PC-9 (cell line): ENCODE results near the gene SLC6A9. TPM values are rescaled to one million over a fixed set of nuclear protein-coding genes. Genes with fewer than 3 reads are reported as not detected.
A peak's percentile ranks its signal among the peaks of the same experiment; 100 is the strongest.

Experiments used
- BruUV-seq: library from RNA; stranded (reverse); fragments of 400-500 nt; replicated peaks from 2 replicates; lab custom pipeline; 2021; lab: Mats Ljungman, UMichigan
- CTCF ChIA-PET: fragments of 300-600 bp; sonication (Branson Sonifier 250); formaldehyde crosslinking; loops from one replicate; lab custom pipeline; 2022; ENCODE audit warnings: antibody characterized with exemption; lab: Charles Lee
- POLR2A ChIA-PET: fragments of 300-600 bp; sonication (Branson Sonifier 250); formaldehyde crosslinking; loops from one replicate; lab custom pipeline; 2022; ENCODE audit warnings: antibody characterized with exemption; ENCODE audit not compliant: unreplicated experiment; lab: Charles Lee
- DNase-seq, 2 experiments: peaks; one replicate each; pipeline versions ENCODE4 v3.0.0 to v3.0.0-alpha.2; 2015 to 2022; ENCODE audit warnings: mixed read lengths in 1 of 2
- H2AFZ ChIP-seq: fragments of 200-600 bp; sonication (generic); 2 replicates; pipeline ENCODE4 v1.8.1; 2017; ENCODE audit warnings: antibody characterized with exemption
- H3F3A ChIP-seq: fragments of 200-600 bp; sonication (generic); 2 replicates; pipeline ENCODE4 v1.8.1; 2017; ENCODE audit warnings: antibody characterized with exemption, mild to moderate bottlenecking, low read depth; ENCODE audit not compliant: insufficient read depth
- H3K27ac ChIP-seq: fragments of 200-600 bp; sonication (generic); 2 replicates; pipeline ENCODE4 v1.6.1; 2016; ENCODE audit warnings: mixed run types
- H3K27me3 ChIP-seq: fragments of 200-600 bp; sonication (generic); 2 replicates; pipeline ENCODE4 v1.6.1; 2016; ENCODE audit warnings: low read depth, mixed run types; ENCODE audit not compliant: insufficient read depth
- H3K36me3 ChIP-seq: fragments of 200-600 bp; sonication (generic); 2 replicates; pipeline ENCODE4 v1.6.1; 2016; ENCODE audit warnings: low read depth, mixed run types
- H3K4me1 ChIP-seq: fragments of 200-600 bp; sonication (generic); replicated peaks from 2 replicates; pipeline ENCODE4 v1.6.1; 2016; ENCODE audit warnings: mixed run types; ENCODE audit not compliant: insufficient read depth
- H3K4me2 ChIP-seq: fragments of 200-600 bp; sonication (generic); 2 replicates; pipeline ENCODE4 v1.6.1; 2017; ENCODE audit warnings: mixed run types
- H3K4me3 ChIP-seq: fragments of 200-600 bp; sonication (generic); 2 replicates; pipeline ENCODE4 v1.6.1; 2016; ENCODE audit warnings: mixed run types
- H3K79me2 ChIP-seq: fragments of 200-600 bp; sonication (generic); 2 replicates; pipeline ENCODE4 v1.6.1; 2017; ENCODE audit warnings: low read depth, mixed run types
- H3K9me2 ChIP-seq: fragments of 200-600 bp; sonication (generic); 2 replicates; pipeline ENCODE4 v1.8.1; 2017; ENCODE audit warnings: mild to moderate bottlenecking; ENCODE audit not compliant: insufficient read depth
- H3K9me3 ChIP-seq: fragments of 200-600 bp; sonication (generic); 2 replicates; pipeline ENCODE4 v1.8.1; 2016; ENCODE audit warnings: low read depth; ENCODE audit not compliant: insufficient read depth
- H4K20me1 ChIP-seq: fragments of 200-600 bp; sonication (generic); 2 replicates; pipeline ENCODE4 v1.8.1; 2017; ENCODE audit not compliant: insufficient read depth
- EZH2 ChIP-seq: fragments of 200-600 bp; sonication (generic); IDR thresholded peaks from 2 replicates; pipeline ENCODE4 v1.8.0; 2017; ENCODE audit warnings: antibody characterized with exemption, low read depth
- intact Hi-C: fragments of 100-400 bp; cut with micrococcal nuclease; formaldehyde crosslinking; loops from one replicate; pipeline ENCODE4 v1.10.0; 2022; ENCODE audit not compliant: unreplicated experiment
- total RNA-seq: library from RNA; stranded (reverse); gene quantifications from 2 replicates; pipeline ENCODE4 v1.2.3, GENCODE V29; 2021
- TF ChIP-seq, protein P1 (sequence below): fragments of 200-600 bp; sonication (generic); conservative IDR thresholded peaks from 2 replicates; pipeline ENCODE4 v1.6.1; 2017; ENCODE audit warnings: mixed run types, antibody characterized with exemption, mild to moderate bottlenecking, moderate library complexity

The SLC6A9 gene
- total RNA-seq, 1 experiment from 2014 or later: 70.1 TPM

- Histone ChIP-seq H3K27me3 (no peaks in the 10 kb centered on the region), H3K27ac (peak overlapping the region; percentile 20; the same call in 1 of the 2 replicates), H3K4me1 (peaks cover 27% of the 10 kb centered on the region), H3K4me3 (no peak overlapping the region), H3K9me2 (no peaks in the 10 kb centered on the region), H4K20me1 (no peaks in the 10 kb centered on the region), H3K79me2 (no peaks in the 10 kb centered on the region), H3F3A (peaks cover 31% of the 10 kb centered on the region; the same call in 1 of the 2 replicates), H3K36me3 (no peaks in the 10 kb centered on the region), H3K9me3 (no peaks in the 10 kb centered on the region), H2AFZ (no peak overlapping the region), H3K4me2 (no peak overlapping the region)
- CTCF ChIA-PET: interaction anchor here (0.6 to 2.5 kb wide), 6 partner anchors 12 to 274 kb away, joined by 3 to 25 read pairs (median 4); no protein-coding TSS in a partner anchor
- POLR2A ChIA-PET: no interaction called here
- no TSS peak for BruUV-seq
- TF ChIP-seq, protein P1, sequence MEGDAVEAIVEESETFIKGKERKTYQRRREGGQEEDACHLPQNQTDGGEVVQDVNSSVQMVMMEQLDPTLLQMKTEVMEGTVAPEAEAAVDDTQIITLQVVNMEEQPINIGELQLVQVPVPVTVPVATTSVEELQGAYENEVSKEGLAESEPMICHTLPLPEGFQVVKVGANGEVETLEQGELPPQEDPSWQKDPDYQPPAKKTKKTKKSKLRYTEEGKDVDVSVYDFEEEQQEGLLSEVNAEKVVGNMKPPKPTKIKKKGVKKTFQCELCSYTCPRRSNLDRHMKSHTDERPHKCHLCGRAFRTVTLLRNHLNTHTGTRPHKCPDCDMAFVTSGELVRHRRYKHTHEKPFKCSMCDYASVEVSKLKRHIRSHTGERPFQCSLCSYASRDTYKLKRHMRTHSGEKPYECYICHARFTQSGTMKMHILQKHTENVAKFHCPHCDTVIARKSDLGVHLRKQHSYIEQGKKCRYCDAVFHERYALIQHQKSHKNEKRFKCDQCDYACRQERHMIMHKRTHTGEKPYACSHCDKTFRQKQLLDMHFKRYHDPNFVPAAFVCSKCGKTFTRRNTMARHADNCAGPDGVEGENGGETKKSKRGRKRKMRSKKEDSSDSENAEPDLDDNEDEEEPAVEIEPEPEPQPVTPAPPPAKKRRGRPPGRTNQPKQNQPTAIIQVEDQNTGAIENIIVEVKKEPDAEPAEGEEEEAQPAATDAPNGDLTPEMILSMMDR: peak; percentile 89
- TF ChIP-seq EZH2: no peak
- DNase-seq: peak; percentile 59 to 77
- intact Hi-C loops: loop anchor here (1.0 to 10.0 kb wide), 6 partner anchors 31 to 768 kb away; partner anchors contain the start of genes BTBD19, DYNLT4, HYI and PLK3
These were observed 5.3 kb upstream of the SLC6A9 start for GRCh38 chr1:44036409-44037139.

- intact Hi-C loops: loop anchor here (1.0 to 10.0 kb wide), 6 partner anchors 31 to 769 kb away; partner anchors contain the start of genes BTBD19, DYNLT4, HYI and PLK3
- no peak overlapping the region for H3K4me3 ChIP-seq
- no TSS peak for BruUV-seq
- TF ChIP-seq, protein P1: no peak
- no peak for TF ChIP-seq EZH2
- no peaks in the 10 kb centered on the region for H3K9me3 ChIP-seq
- 0 out of 2 replicates have a peak, but pooled peaks cover 3% of the 10 kb centered on the region for H3K79me2 ChIP-seq
- no peak for DNase-seq
- H3K27me3 ChIP-seq: no peaks in the 10 kb centered on the region
- ChIA-PET POLR2A (no interaction called here), CTCF (interaction anchor here (1.0 to 2.5 kb wide), 4 partner anchors 13 to 273 kb away, joined by 3 to 25 read pairs (median 10); no protein-coding TSS in a partner anchor)
- no peak overlapping the region for H3K4me2 ChIP-seq
- peaks cover 32% of the 10 kb centered on the region; the same call in 1 of the 2 replicates for H3F3A ChIP-seq
- H4K20me1 ChIP-seq: no peaks in the 10 kb centered on the region
- H3K4me1 ChIP-seq: peaks cover 29% of the 10 kb centered on the region
- H3K9me2 ChIP-seq: no peaks in the 10 kb centered on the region
- H3K27ac ChIP-seq: peak overlapping the region; percentile 20; the same call in 1 of the 2 replicates
- H3K36me3 ChIP-seq: no peaks in the 10 kb centered on the region
- no peak overlapping the region for H2AFZ ChIP-seq
These were observed 4.6 kb upstream of the SLC6A9 start for GRCh38 chr1:44035726-44036408.
